NAMALWA (cell line): ENCODE measurements around the gene LGALSL.

Experiments used
- DNase-seq: peaks from one replicate; pipeline ENCODE4 v3.0.0-alpha.2; 2015; ENCODE audit warnings: low spot score

Gene LGALSL

GRCh38 chr2:64453770-64454385, at the start of gene LGALSL:
Gene LGALSL (plus strand): TSS chr2:64454162. CDS start chr2:64454546, 384 bp downstream.
- DNase-seq = peak; percentile 62

DNA sequence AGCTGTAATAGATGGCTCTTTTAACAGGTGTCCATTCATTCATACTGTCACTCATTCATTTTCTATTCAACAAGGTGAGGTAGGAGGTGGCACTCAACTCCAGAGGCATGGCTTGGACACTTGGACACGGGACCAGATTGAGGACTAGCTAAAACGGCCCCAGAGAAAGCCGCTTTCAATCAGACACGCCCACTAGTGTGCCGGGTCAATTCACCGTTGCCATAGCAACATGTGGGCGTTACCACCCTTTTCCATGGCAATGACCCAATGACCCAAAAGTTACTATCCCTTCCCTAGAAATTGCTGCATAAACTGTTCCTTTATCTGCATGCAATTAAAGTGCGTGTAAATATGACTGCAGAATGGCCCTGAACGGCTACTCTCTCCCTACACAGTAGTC, 49.2 kb upstream of the LGALSL start:
- DNase-seq = no peak

DNA sequence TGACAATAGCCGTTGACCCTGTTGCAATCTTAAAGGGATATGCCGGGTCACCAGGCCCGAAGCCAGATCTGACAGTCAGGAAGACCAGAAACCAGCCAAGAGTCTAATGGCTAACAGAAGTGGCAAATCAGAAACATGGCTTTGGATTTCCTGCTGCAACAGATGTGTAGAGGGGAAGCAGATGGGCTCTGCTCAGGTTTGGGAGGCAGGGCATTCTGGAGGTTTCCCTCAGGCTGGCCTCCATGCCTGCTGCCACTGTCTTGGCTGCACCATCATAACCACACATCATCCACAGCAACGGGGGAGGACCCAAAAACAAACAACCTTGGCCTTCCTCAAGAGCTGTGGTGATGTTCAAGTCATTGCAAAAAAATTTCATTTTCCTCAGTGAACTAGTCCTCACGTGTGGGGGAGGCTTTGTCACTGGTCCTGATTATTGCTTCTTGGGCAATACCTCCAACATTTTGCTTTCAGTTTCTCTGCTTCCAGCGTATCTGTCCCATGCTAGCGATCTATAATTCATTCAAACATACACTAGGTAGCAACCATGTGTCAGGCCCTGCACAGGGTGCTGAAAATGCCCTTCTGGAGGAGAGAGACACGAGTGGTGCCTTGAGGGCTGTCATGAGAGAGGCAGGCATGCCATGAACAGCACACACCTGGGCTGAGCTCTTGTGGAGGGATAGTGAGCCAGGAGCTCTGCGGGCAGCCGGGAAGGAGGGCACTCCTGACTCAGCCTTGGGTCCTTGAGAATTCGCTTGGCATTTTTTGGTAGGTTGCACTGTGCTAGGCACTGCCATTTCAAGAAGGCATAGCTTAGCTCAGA, 48.2 kb upstream of the LGALSL start:
- no peak for DNase-seq

DNA sequence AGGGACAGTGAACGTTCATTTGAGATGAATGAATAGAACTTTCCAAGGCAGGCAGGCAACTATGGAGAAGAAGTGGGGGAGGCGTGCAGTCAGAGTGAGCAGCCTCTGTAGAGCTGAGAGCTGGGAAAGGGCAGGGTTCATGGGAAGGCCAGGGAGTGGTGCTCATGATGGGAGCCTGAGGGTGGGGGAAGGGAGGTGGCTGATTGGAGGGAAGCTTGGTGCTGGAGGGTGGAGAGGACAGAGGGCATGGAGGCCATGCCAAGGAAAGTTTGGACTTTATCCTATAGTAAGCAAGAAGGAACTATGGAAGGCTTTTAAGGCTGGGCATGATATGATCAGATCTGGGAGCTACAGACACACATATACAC, 47.6 kb upstream of the LGALSL start:
- DNase-seq = no peak

- DNase-seq = no peak
These were observed 45.9 kb upstream of the LGALSL start for GRCh38 chr2:64408031-64408430.

- peak; percentile 49 for DNase-seq
These were observed 43.3 kb upstream of the LGALSL start for GRCh38 chr2:64410671-64411070.

DNA sequence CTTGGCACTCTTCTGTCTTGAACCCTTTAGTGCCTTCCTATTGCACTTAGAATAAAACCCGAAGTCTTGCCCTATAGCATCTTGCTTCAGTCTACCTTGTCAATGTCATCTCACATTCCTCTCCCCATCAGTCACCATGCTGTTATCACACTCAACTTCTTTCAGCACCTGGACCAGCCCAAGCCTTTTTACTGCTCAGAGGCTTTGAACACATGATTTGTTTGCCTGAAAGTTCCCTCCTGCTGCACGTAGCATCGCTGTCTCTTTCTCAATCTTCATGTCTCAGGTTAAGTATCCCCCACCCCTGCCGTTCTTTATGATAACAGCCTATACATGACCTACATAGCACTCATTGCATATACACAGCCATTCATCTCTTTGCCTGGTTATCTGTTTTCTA, 41.3 kb upstream of the LGALSL start:
- no peak for DNase-seq

- DNase-seq = no peak
These were observed 39.1 kb upstream of the LGALSL start for GRCh38 chr2:64414736-64415435.

DNA sequence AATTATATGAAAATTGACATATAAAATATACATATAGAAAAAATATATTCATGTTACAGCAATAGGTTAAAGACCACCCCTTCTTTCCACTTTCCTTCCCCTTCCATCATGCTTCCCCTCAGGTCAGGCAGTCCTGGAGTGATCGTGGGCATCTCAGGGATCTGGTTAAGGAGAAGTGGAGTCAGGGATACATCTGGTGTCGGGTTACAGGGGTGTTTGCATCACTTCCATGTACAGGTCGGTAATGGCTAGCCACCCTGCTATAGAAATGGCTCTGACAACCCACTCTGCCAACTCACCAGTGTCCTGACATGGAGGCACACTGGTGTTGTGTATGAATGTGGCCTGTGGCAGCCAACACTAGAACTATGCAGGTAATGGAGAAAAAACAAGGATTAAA, 36.3 kb upstream of the LGALSL start:
- no peak for DNase-seq

DNA sequence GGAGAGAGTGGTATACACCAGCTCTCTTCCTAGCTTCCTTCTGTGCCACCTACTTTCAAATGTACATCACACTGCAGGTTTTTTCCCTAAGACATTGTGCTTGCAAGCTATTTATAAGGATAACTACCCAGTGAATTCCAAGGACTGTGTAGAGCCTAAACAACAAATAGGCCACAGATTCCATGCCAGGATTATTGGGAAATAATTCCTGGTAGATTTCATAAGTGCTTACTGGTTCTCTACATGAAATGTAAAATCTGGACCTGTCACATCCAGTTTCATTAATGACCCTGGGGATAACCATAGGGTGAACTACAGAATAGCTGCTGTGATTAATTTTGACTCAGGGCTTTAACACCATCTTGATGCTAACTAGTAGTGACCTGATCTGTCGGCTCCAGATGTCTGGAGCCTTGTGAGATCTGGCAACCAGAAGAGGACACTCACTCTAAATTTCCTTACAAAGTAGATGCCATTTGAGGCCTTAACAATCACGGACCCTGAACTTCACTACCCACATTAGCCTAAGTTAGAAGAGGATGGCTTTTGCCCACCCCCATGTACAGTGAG, 34.3 kb upstream of the LGALSL start:
- DNase-seq = no peak

- DNase-seq = no peak
These were observed 33.3 kb upstream of the LGALSL start for GRCh38 chr2:64420677-64421076.

GRCh38 chr2:64421201-64421600, 32.8 kb upstream of the LGALSL start:
- no peak for DNase-seq

GRCh38 chr2:64422466-64422865, 31.5 kb upstream of the LGALSL start:
- peak; percentile 5 for DNase-seq

DNA sequence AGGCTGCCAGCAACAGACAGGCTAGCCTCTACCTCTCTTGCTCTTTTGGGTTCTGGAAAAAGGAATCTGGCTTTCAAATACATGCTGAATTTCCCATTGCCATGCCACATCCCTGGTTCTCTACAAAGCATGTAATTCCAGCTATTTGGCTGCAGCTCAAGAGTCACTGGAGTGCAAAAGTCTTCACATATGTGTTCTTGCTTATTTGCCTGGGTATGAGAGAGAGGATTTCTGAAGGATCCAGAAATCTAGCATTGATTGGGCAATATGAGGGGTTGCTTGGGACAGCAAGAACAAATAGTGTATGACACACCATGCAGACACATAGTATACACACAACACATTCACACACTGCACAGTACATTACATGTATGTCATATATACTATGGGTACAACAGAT, 30.7 kb upstream of the LGALSL start:
- DNase-seq = no peak

DNA sequence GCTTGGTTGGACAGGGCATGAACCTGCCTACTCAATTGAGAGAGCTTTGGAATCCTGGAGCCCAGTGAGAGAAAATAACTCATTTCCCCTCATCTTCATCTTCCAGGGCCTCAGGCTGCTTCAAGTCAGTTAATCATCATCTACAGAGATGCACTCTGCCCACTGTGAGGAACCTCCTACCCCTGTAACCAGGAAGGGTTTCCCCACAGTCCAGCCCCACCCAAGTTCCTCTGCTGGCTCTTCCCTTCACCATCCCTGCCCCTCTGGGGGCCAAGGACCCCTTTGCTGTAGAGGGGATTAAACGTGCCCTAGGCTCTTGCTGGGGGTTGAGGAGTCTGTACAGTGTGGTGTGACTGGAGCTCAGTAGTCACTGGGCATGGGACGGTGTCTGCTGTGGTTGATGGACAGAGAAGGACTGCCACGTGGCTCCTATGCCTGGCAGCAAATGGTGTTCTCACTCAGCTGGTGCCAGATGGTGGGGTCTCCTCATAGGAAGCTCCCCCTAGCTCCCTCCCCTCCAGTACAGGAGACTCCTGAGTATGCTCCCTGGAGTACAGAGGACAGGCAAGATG, 29.5 kb upstream of the LGALSL start:
- no peak for DNase-seq

DNA sequence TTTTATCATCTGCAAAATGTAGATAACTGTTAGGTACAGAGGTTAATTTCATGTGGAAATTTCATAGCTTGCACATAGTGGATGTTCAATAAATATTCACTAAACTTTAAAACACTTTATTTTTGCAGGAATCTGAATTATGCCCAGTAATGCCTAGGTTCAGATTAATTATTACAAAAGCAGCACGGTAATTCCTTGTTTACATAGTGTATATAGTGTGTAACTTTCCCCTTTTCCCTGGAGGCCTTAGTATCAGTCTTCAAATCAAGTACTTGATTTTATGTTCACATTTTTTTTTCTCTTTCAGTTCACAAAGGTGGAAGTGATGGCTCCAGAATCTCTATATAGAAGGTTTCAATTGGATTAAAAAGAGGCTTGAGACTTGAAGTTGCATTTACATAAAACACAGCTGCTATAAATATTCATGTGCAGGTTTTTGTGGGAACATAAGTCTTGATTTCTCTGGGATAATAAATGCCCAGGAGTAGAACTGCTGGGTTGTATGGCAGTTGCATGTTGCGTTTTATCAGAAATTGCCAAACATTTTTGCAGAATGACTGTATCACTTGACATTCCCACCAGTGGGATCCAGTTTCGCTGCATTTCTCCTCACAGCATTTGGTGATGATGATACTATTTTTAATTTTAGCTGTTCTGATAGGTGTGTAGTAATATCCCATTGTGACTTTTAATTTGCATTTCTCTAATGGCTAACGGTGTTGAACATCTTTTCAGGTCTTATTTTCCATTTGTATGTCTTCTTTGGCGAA, 27.6 kb upstream of the LGALSL start:
- DNase-seq = no peak

DNA sequence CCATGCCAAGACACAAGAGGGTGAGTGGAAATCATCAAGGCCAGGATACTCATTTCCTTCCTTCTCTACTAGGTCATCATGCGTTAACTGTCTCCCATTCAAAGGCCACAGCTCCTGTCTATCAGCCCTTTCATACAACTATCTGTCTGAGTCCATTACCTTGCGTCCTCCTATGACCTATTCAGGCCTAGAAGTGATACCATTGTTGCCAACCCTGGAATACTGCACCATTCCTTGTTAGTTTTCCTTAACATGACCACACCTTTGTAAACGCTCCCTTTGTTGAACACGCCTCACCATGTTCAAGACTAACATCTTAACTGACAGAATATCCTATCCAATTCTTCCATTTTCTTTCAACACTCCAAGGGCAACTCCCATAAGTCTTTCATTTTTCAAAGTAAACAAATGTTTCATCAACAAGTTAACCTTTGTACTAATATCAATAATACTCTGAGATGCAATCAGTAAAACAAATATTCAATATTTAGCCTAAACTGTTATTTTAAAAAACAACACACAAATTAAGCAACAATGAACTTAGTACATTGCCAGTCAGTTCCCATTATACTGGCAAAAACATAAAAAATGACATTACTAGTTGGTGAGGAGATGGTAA, 19.8 kb upstream of the LGALSL start:
- no peak for DNase-seq

GRCh38 chr2:64437883-64438282, 16.1 kb upstream of the LGALSL start:
- DNase-seq = no peak

DNA sequence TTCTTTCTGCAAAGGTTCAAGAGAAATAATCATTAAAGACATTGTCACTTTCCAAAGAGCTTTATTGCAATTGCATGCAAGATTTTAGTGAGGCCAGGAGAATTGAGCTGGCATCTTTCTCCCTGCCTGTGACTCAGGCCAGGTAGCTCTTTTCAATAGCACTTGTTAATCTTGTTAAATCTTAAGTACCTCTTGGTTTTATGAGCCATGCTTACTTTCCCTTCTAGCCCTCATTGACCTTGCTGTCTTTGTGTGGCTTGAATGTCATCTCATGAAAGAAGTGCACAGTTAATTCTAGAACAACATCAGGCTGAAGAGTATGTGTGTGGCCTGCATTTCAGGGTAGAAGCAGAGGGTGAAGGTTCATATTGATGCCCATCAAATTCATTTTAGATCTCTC, 14.8 kb upstream of the LGALSL start:
- no peak for DNase-seq

DNA sequence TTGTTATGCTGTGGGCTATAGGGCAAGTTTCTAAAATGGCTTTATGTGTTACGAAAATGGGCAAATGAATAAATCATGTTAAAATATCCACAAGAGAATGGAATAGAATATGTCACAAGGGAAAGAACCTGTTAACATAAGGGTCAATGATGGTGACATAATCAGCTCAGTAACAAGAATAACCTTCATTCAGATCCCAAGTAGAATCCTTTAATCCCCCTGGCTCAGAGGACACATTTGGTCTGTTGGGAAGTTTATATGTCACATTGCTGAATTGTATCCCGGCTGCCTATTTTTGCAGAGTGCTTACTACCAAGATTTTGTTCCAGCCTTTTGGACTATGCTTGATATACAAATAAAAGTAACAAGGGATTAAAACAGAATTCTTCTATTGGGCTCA, 13.1 kb upstream of the LGALSL start:
- no peak for DNase-seq

- no peak for DNase-seq
These were observed 11.7 kb upstream of the LGALSL start for GRCh38 chr2:64442277-64442676.
